ENCODE measurements around the gene LRRC8B.
"Not testable (repeated sequence)": the region's sequence is repeated elsewhere in the genome, so short reads cannot be mapped to it uniquely, and the experiment has no call there.

The LRRC8B gene

GRCh38 chr1:89606227-89606980, 81.8 kb downstream of the LRRC8B start:
- DNase-seq (ENCODE audit: low read depth in 2 of 3, low spot score in 2 of 3): no peak

GRCh38 chr1:89607156-89607555, 82.5 kb downstream of the LRRC8B start:
- DNase-seq (ENCODE audit: low read depth in 2 of 3, low spot score in 2 of 3): no peak

- no peak for DNase-seq (ENCODE audit: low read depth in 2 of 3, low spot score in 2 of 3)
Measured at GRCh38 chr1:89607586-89608318, 83.1 kb downstream of the LRRC8B start.

- DNase-seq (ENCODE audit: low read depth in 2 of 3, low spot score in 2 of 3): peak in 2 of 3 experiments; percentile 23 to 45
Measured at GRCh38 chr1:89608319-89608983, 83.8 kb downstream of the LRRC8B start.

- peak in 2 of 3 experiments; percentile 19 to 49 for DNase-seq (ENCODE audit: low read depth in 2 of 3, low spot score in 2 of 3)
Measured at GRCh38 chr1:89608984-89609725, 84.5 kb downstream of the LRRC8B start.

- peak in 2 of 3 experiments; percentile 23 to 58 for DNase-seq (ENCODE audit: low read depth in 2 of 3, low spot score in 2 of 3)
Measured at GRCh38 chr1:89609781-89610456, 85.3 kb downstream of the LRRC8B start.

- DNase-seq (ENCODE audit: low read depth in 2 of 3, low spot score in 2 of 3): no peak
Measured at GRCh38 chr1:89610457-89611011, 85.9 kb downstream of the LRRC8B start.

GRCh38 chr1:89611721-89612120, 87.1 kb downstream of the LRRC8B start:
- no peak for DNase-seq (ENCODE audit: low read depth in 2 of 3, low spot score in 2 of 3)

- no peak for DNase-seq (ENCODE audit: low read depth in 2 of 3, low spot score in 2 of 3)
Measured at GRCh38 chr1:89613928-89614327, 89.3 kb downstream of the LRRC8B start.

- DNase-seq (ENCODE audit: low read depth in 2 of 3, low spot score in 2 of 3): no peak
Measured at GRCh38 chr1:89615676-89616598, 91.3 kb downstream of the LRRC8B start.

GRCh38 chr1:89616844-89617627, 92.4 kb downstream of the LRRC8B start:
- DNase-seq (ENCODE audit: low read depth in 2 of 3, low spot score in 2 of 3): no peak

GRCh38 chr1:89620664-89621063, 96.0 kb downstream of the LRRC8B start:
- no peak for DNase-seq (ENCODE audit: low read depth in 2 of 3, low spot score in 2 of 3)

GRCh38 chr1:89622895-89623294, 98.3 kb downstream of the LRRC8B start:
- no peak for DNase-seq (ENCODE audit: low read depth in 2 of 3, low spot score in 2 of 3)

GRCh38 chr1:89624314-89624713, 99.7 kb downstream of the LRRC8B start:
- no peak for DNase-seq (ENCODE audit: low read depth in 2 of 3, low spot score in 2 of 3)

GRCh38 chr1:89624715-89625323, 100.2 kb downstream of the LRRC8B start:
- no peak for DNase-seq (ENCODE audit: low read depth in 2 of 3, low spot score in 2 of 3)

GRCh38 chr1:89627596-89627962, 103.0 kb downstream of the LRRC8B start:
- DNase-seq (ENCODE audit: low read depth in 2 of 3, low spot score in 2 of 3): no peak

GRCh38 chr1:89629146-89629545, 104.5 kb downstream of the LRRC8B start:
- DNase-seq (ENCODE audit: low read depth in 2 of 3, low spot score in 2 of 3): no peak

- not testable (repeated sequence) for DNase-seq (ENCODE audit: low read depth in 2 of 3, low spot score in 2 of 3)
Measured at GRCh38 chr1:89629600-89629999, 105.0 kb downstream of the LRRC8B start.
